ENCODE measurements around the gene TEX19.

DNA sequence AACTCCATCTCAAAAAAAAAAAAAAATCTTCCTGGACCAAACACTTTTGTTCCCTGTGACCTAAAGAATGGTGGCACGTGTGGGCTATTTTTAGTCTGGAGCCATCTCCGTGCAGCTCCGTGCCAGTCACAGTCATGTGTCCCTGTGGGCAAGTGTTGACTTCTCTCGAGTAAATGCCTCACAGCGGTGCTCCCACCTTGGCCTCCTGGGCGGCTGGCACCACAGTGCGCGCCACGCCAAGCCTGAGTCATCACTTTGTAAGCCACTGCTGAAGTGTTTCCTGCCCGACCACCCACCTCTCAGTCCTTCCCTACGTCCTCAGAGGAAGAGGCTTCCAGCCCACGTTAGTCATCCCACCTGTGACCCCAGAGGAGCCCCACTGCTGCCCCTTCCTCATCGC lies 48.2 kb downstream of the TEX19 start:
- TF ChIP-seq FOXM1 (IDR thresholded peaks at IDR 0.05; ENCODE audit: borderline replicate concordance, low read depth) (no peak), EP300 (IDR thresholded peaks at IDR 0.05; ENCODE audit: borderline replicate concordance) (no peak), YY1 (IDR thresholded peaks at IDR 0.05; ENCODE audit: low read depth) (no peak), RAD21 (IDR thresholded peaks at IDR 0.05; ENCODE audit: low read depth) (no peak), ZBTB7A (IDR thresholded peaks at IDR 0.05; ENCODE audit: low read depth) (no peak), USF1 (IDR thresholded peaks at IDR 0.05) (no peak), TAF1 (IDR thresholded peaks at IDR 0.05; ENCODE audit: low read depth) (no peak), NFIC (IDR thresholded peaks at IDR 0.05) (no peak), CREB1 (IDR thresholded peaks at IDR 0.05; ENCODE audit: low read depth) (no peak), EGR1 (IDR thresholded peaks at IDR 0.05) (no peak)
- TF ChIP-seq, protein P1, sequence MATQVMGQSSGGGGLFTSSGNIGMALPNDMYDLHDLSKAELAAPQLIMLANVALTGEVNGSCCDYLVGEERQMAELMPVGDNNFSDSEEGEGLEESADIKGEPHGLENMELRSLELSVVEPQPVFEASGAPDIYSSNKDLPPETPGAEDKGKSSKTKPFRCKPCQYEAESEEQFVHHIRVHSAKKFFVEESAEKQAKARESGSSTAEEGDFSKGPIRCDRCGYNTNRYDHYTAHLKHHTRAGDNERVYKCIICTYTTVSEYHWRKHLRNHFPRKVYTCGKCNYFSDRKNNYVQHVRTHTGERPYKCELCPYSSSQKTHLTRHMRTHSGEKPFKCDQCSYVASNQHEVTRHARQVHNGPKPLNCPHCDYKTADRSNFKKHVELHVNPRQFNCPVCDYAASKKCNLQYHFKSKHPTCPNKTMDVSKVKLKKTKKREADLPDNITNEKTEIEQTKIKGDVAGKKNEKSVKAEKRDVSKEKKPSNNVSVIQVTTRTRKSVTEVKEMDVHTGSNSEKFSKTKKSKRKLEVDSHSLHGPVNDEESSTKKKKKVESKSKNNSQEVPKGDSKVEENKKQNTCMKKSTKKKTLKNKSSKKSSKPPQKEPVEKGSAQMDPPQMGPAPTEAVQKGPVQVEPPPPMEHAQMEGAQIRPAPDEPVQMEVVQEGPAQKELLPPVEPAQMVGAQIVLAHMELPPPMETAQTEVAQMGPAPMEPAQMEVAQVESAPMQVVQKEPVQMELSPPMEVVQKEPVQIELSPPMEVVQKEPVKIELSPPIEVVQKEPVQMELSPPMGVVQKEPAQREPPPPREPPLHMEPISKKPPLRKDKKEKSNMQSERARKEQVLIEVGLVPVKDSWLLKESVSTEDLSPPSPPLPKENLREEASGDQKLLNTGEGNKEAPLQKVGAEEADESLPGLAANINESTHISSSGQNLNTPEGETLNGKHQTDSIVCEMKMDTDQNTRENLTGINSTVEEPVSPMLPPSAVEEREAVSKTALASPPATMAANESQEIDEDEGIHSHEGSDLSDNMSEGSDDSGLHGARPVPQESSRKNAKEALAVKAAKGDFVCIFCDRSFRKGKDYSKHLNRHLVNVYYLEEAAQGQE (IDR thresholded peaks at IDR 0.05; ENCODE audit: low read depth), result no peak

All from Ishikawa (cell line).